Stomach (tissue), 4 donors: Measurements from ENCODE around the gene SLC15A2.

Experiments used
- CTCF ChIP-seq, 7 experiments: fragments of 450-650 bp in 4 of 7; fragments of 200-600 bp in 3 of 7; sonication (generic) in 3 of 7; IDR thresholded peaks; one replicate each; pipeline ENCODE4 v1.5.1; 2016 to 2019; ENCODE audit warnings: antibody characterized with exemption in 7 of 7, control low read depth in 2 of 7, mild to moderate bottlenecking in 1 of 7
- EP300 ChIP-seq: sonication (generic); formaldehyde crosslinking; IDR thresholded peaks from one replicate; pipeline ENCODE4 v1.6.1; 2017; ENCODE audit warnings: antibody characterized with exemption
- POLR2A ChIP-seq, 4 donors: fragments of 450-650 bp; IDR thresholded peaks; one replicate each; pipeline ENCODE4 v1.6.1; 2016; ENCODE audit warnings: antibody characterized with exemption in 4 of 4, control low read depth in 2 of 4, mild to moderate bottlenecking in 1 of 4, moderate library complexity in 1 of 4

- no peak for TF ChIP-seq POLR2A (IDR thresholded peaks at IDR 0.05)
- TF ChIP-seq CTCF (IDR thresholded peaks at IDR 0.05), result no peak
- TF ChIP-seq EP300, result no peak
Measured at GRCh38 chr3:121913305-121913990, 19.2 kb downstream of the SLC15A2 start.
